Spleen (tissue), 7 donors: ENCODE measurements around the gene TSPAN14.

Experiments used
- POLR2A ChIP-seq, 3 donors: fragments of 450-650 bp; IDR thresholded peaks; one replicate each; pipeline ENCODE4 v1.5.1; 2017; ENCODE audit warnings: antibody characterized with exemption in 3 of 3, mild to moderate bottlenecking in 1 of 3
- TF ChIP-seq, protein P1 (sequence below), 11 experiments: fragments of 200-600 bp in 7 of 11; fragments of 450-650 bp in 4 of 11; sonication (generic) in 4 of 11; IDR thresholded peaks in 8 of 11; conservative IDR thresholded peaks in 3 of 11; 1 replicate in 7 of 11; 2 replicates in 4 of 11; pipeline versions ENCODE4 v1.4.0 to v1.8.0; 2016 to 2021; ENCODE audit warnings: antibody characterized with exemption in 11 of 11, inconsistent platforms in 4 of 11, mild to moderate bottlenecking in 1 of 11
- donor health status: DM: no; HTN: no; CAD: no; lungs with moderate emphysema.
- donor health status: DM: no; HTN: no; CAD: no.
- donor health status: DM: no; HTN: no; CAD: no.

DNA sequence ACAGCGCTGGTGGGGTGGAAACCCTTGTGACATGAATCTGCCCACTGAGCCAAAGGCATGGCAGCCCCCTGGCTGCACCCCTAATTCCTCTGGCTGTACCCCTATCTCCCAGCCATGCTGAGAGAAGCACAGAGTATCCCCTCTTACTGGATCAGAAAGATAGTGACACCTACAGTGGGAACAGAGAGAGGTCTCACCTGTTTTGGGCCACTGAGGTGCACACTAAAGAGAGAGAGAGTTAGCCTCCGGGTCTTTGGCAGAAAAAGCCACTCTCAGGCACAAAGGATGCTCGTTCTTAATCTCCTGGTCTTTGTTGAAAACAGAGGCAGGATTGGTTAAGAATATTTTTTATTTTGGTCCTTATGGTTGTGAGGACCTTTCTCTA, 11.3 kb downstream of the TSPAN14 start:
- TF ChIP-seq, protein P1, sequence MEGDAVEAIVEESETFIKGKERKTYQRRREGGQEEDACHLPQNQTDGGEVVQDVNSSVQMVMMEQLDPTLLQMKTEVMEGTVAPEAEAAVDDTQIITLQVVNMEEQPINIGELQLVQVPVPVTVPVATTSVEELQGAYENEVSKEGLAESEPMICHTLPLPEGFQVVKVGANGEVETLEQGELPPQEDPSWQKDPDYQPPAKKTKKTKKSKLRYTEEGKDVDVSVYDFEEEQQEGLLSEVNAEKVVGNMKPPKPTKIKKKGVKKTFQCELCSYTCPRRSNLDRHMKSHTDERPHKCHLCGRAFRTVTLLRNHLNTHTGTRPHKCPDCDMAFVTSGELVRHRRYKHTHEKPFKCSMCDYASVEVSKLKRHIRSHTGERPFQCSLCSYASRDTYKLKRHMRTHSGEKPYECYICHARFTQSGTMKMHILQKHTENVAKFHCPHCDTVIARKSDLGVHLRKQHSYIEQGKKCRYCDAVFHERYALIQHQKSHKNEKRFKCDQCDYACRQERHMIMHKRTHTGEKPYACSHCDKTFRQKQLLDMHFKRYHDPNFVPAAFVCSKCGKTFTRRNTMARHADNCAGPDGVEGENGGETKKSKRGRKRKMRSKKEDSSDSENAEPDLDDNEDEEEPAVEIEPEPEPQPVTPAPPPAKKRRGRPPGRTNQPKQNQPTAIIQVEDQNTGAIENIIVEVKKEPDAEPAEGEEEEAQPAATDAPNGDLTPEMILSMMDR (IDR thresholded peaks at IDR 0.05 in 8 of 11, conservative IDR thresholded peaks at IDR 0.05 in 3 of 11): no peak
- TF ChIP-seq POLR2A (IDR thresholded peaks at IDR 0.05): no peak
